Stimulated activated CD8-positive, alpha-beta memory T cell treated with anti-CD3 and anti-CD28 coated beads, Interleukin-2, amount 100 ng/mL, for 48 hours (primary cell): Measurements from ENCODE around the gene MST1R.

ENCODE experiments used
- DNase-seq, 2 donors: peaks; one replicate each; pipeline ENCODE4 v3.0.0-alpha.2; 2020; ENCODE audit warnings: low read depth in 2 of 2

The MST1R gene

DNA sequence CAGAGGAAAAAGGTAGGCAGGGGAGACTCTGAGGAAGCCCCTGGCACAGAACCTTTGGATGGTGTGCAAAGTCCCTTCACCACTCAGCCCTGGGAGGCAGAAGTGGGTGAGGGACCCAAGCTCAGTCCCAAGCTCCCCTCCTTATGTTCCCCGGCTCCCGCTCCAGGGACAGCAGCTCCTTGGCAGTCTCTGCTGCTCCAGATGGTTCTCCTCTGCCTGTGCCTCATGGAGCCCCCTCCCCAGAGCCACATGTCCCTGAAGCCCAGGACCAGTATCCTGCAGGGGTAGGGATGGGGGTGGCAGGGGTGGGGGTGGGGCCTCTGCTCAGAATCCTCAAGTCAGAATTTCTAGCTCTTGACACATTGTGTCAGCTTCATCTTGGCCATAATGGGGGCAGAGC is 26.0 kb downstream of the MST1R start:
- DNase-seq: no peak

DNA sequence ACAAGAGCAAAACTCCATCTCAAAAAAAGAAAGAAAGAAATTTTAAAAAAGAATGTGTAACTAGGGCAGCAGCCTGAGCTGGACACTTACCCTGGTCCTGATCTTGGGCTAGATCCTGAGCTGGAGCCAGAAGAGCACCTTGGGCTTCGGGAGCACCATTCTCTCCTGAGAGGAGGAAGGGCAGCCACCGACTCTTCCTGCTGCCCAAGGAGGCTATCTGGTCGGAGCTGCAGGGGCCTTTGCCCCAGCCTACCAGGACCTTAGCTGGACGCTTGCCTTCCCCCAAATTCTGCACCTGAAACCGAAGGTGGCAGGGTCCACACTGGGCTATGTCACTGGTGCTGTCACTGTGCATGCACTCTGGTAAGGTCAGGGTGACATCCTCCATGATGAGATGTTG is 27.1 kb downstream of the MST1R start:
- no peak for DNase-seq

DNA sequence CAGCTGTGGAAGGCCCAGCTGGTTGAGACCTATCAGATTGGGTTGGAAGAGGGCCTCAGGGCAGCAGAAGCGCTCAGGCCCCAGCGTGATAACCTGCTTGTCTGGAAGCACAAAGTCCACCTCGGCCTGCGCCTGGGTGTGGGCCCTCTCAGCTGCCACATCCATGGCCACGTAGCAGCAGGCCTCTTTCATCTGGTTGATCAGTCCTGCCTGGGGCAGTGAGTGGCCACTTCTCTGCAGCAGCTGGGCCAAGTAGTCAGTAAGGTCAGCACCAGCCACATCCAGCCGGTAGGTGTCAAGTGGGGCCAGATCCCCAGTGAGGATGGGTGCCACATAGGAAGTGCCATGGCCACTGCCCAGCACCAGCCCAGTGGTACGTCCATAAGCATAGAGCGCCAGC is 30.1 kb downstream of the MST1R start:
- no peak for DNase-seq

DNA sequence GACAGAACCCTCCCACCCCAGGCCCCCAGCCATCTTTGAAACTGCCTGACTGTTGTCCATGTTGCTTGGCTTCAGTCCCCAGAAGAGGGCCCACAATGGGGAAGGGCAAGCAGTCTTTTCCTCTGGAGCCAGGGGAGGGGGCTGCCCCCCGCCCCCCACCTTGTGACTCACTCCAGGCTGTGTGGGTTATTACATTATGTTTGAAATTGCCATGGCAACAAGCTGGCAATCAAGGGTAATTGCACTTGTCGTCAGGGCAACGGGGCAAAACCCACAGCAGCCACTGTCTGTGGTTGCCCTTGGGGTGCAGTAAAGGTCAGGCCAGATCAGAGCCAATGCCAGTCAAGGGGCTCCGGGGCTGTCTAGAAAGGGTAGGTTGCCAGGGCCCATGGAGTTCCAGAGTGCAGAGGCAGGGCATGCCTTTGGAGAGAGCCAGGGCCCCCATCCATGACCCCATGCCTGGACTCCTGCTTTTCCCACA is 30.8 kb downstream of the MST1R start:
- peak in 1 of 2 donors; percentile 31 for DNase-seq

DNA sequence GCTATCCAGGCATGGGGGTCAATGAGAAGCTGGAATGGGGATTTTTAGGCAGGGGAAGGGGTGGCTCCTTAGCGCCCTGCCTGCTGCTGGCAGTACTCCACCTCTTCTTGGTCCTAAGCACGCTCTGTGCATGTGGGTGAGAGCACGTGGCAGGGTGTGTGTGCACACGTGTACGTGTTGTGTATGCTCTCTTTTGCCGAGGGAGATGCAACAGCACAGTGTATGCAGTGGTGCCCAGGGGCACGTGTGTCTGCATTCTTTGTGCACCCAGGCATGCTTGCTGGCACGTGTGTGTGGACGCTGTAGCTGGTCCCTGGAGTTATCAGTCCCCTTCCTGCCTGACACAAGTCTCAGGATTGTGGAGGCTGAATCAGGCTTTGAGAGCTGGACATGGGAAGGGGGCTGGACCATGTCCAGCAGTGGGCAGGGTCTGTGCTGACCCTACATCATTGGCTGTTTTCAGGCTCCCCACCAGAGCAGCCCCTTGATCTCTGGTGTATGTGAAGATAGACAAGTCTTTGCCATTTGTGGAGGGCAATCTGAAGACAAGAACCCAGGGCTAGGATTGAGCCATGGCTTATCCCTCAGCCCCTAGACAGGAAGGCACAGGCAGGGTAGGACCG is 32.0 kb downstream of the MST1R start:
- DNase-seq: no peak

DNA sequence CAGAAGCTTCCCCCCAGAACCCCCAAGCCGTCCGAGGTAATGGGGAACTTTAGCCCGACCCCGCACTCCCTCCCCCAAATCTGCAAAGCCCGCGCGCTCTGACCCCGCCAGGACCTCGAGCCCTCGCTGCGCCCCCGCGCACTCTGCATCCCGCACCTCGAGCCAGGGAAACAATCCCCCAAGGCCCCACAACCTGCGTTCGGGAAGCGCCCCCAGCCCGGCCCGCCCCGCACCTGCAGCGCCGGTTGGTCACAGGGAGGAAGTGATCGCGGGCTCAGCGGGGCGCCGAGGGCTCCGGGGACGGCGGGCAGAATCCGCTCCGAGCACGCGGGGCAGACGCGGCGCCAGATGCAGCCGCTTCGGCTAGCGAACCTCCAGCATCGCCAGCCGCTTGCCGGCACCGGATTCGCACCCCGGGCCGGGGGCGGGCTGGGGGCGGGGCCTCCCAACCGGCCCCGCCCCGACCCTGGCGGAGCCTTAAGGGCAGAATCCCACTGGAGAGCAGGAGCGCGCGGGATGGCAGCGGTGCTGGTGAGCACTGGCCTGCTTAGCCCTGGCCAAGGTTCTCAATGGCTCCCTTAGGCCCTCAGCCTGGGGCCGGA is 34.0 kb downstream of the MST1R start, which contains the start of gene CAMKV:
CAMKV (minus strand) TSS at position 382 of the 602 bp plus-strand sequence. CDS start 7,518 bp downstream, outside the sequence.
- peak; percentile 12 to 14 for DNase-seq

DNA sequence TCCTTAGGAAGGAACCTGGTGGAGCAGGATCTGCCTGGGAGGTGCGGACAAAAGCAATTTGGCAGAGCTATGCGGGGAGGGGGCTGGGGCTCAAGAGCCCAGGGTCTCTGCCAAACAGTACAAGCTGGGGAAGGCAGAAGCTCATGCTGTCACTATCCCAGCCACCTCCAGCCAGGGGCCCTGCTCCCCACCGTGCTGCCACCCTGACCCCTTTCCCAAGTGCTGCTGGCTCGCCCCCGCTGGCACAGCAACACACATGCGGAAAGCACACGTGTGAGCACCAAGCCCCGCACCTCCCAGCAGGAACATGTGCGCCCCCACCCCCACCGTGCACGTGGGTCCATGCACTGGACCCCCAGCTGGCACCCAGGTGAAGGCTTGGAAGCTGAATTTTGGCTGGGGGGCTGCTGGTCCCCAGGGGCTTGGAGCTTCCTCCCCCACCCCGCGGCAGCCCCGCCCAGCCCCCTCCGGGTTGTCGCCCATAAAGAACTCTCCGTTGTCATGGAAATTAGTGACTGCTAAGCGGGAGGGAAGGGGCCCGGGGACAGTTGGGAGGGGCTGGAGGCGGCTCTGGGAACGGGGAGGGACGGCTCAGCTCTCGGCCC is 34.7 kb downstream of the MST1R start:
- no peak for DNase-seq

DNA sequence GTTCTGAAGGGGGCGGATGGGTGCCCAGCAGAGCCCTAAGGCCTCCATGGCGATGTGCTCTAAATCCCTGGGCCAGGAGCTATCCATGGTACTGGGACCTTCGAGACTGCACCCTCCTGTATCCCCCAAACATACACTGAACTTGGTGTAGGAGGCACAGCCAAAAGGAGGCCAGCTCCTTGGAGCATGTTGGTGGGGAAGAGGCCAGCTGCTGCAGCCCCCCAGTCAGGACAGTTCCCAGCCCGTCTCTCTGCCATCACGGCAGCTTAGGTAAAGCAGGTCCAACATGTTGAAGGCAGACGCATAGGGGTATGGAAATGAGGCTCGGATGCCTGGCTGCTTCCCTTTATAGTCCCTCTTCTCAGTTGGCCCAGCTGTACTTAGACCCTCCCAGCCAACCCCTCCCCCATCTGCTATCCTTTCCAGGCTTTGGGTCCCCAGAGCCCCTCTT is 35.8 kb downstream of the MST1R start:
- no peak for DNase-seq

DNA sequence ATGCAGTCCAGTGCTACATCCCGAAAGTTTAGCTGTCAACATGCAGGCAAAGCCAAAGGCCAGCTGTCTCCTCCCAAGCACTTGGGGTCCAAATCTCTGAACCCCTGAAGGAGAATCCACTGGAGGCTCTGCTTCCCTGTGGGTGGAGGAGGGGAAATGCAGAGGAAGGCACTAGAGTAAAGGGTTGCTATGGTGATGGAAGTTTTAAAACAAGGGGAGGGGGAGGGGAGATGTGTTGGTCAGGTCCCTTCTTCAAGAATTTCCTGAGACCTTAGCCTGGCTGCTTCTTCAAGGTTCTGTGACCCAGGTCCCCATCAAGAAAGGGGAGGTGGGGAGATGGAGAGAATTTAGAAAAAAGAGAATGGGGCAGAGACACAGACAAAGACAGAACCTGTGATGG is 36.3 kb downstream of the MST1R start:
- DNase-seq: no peak

DNA sequence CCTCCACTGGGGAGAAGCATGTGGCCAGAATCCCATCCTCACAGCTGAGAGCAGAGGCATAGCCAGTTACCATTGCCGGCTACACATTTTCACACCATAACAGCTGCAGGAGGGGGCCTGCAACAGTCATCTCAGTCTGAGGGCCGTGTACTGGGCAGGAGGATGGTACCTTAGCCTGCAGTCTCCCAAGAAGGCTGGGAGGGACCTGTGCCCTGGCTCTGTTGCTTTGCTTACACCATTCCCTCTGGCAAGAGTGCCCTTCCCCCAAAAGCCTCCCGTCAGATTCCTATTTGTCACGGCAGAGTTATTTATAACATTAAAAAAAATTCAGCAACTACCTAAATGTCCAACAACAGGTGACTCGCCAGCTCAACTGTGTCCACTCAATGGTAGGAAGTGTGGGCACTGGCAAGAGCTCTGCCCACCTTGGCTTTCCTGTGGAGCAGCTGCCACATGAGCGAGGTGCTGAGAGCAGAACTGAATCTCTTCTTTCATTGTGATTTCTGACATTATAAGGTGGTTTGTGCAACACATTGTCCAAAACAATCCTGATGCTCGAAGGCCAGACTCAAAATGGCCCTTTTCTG is 38.4 kb downstream of the MST1R start:
- no peak for DNase-seq

DNA sequence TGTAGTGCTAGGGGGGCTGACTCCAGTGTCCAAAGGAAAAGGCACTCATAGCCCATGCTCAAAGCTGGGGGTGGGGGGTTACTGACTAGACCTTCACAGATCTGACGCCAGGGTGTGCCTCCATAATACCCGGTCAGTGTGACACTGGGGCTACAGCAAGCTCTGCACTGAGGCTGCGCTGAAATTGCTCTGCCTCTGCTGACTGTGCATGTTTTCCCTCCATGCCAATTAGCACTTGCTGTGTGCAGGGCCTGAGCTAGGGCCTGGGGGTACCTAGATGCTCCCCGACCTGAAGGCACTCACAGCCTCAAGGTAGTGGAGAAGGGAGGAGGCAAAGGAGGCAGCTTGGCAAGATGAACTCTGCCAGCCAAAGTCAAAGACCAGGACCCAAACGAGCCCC is 39.2 kb downstream of the MST1R start:
- DNase-seq: no peak

DNA sequence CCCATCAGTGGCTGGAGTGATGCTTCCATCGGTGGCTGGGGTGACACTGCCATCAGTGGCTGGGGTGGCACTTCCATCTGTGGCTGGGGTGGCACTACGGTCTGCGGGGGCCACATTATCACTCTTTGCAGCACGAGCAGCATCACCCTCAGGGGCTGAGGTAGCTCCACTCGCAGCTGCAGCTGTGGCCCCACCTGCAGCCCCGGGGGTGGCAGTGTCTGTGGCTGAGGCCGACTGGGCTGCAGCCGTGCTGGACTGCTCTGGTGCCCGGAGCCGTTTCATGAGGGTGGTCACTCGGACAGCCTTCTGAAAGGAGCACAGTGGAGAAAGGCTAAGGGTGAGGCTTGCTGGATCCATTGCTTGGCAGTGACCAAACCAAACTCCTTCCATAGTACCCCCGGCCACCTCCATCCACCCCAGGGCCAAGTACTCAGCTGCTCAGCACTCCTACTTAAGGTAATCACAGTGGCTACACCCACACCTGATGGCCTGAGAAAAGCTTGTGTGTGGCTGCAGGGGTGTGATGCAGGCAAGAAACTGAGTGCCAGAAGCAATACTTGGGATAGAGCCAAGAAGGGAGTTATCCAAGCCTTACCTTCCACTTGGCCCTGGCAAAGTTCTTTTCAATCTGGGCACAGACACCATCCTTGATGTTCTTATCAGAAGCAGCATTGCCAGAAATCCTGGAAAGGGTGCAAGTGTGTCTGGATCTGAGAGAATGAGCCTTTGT is 43.9 kb downstream of the MST1R start:
- DNase-seq: no peak

DNA sequence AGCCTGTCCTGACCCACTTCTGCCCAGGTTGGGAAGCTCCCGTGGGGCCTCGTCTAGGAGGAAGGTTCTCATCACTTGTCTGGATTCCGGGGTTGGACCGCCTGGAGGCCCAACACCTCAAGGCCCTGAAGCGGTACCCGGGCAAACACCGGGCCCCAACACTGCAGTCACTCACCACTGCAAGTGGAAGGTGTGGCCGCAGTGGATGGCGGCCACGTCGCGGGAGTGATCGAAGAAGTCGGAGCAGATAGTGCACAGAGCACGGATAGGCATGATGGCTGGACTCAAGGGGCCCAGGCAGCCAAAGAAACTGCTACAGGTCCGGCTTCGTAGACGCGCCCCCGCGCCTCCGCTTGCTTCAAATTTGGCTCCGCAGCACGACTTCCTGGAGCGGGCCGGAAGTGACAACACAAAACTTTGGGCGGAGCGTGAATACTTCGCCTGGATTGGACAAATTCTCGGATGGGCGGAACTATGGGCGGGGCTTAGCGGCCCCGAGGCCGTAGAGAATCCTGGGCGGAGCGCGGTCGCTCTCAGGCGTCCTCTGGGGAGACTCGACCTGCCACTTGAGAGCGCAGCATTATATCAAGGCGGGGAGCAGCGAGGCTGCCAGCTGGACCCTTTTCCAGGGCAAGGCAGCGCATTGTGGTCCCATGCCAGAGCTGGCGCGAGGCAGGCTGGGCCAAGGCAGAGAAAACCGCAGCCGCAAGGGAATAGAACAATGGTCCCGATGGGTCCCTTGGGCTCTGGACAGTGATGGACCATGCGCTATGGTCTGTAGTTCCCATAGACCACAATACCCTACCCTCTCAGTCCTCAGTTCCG is 47.3 kb downstream of the MST1R start, which contains the start of gene TRAIP:
TRAIP (minus strand) TSS at position 384 of the 825 bp plus-strand sequence; CDS start at position 273, 111 bp downstream.
- peak; percentile 90 to 94 for DNase-seq

DNA sequence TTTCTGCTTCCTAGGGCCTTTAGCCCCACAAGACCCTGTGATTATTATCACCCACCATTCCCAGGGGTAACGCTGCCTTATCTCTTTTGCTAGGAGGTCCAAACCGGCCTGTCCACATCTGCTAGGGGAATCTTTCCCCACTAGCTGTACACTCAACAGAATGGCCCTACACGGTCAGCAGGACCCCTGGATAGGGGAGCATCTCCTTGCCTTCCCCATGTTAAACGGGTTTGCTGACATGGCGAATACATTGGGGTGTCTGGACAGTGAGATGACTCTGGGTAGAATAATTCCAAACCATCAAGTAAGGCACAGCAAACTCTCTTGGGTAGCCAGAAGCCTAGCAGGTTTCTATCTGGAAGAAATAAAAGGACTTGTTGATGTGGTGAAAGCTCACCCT is 48.0 kb downstream of the MST1R start:
- DNase-seq: no peak

DNA sequence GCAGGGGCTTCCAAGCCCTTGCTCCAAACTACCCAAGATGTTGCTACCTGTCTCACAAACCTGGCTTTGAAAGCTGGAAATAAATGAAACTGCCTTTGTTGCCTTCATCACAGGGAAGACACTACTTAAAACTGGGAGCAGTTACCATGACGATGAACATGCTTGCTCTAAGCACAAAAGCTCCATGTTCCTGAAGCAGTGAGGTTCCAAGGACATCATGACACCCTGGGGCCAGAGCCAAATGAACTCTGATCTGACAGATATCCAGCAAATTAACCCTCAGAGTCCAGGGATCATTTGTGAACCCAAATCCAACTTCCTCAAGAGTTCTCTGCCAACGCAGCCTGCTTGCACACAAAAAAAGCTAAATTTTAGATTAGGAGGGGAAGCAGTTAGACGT is 58.0 kb downstream of the MST1R start:
- DNase-seq: no peak

DNA sequence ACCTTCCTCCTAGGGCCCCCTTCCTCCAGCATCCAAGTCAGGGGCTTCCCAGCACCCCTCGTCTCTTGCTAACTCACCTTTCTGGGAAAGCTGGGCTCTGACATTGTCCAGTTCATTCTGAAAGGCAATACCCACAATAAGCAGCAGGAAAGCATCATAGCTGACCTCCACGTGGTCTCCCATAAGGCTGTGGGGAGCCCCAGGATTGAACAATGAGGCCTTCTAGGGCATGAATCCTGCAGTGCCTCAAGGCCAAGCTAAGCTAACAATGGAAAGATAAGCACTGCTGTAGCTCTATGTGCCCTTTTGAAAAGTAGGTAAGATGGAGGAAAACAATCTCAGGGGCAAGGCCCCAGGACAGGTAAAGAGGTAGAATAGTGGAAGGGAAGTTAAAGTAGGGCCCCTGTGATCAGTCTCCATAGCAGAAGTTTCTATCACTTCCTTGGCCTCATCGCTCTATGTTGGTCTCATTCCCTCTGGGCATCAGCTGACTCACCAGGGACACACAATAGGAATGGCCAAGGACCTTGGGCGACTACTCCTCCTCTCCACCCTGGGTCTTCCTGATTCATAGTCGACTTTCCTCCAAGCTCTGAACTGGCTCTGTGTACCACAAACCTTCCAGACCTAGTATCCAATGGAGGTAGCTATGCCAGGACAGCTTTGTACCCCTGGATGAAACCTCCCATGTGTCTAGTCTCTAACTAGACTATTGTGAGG is 59.0 kb downstream of the MST1R start:
- no peak for DNase-seq

DNA sequence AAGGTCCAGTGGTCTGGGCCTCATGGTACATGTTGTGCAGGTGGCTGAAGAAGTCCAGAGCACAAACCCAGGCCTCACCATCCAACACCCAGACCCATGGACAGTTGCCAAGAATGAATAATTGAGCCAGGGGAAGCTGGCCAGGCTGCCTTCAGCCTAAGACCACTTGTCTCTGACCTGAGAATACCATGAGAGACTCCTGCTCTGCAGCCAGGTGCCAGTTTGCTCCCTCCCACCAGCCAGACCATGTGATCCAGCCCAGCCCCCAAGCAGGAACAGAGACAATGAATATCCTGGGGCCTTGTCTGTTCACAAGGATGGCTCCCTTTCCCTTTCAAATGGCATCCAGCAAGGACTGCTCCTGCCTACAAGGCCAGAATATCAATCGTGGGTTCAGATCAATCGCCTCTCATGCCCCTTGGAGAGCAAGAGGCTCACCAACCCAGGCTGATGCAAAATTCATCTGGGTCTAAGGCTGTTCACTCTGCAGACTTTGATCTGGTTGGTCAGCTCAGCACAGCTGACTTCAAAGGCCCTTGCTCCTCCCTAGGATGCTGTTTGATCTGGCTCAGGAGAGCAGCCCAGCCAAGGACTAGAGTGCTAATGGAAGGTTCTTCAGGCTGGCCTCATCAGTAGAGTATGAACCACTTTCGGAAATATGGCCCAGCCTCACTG is 60.7 kb downstream of the MST1R start:
- no peak for DNase-seq

DNA sequence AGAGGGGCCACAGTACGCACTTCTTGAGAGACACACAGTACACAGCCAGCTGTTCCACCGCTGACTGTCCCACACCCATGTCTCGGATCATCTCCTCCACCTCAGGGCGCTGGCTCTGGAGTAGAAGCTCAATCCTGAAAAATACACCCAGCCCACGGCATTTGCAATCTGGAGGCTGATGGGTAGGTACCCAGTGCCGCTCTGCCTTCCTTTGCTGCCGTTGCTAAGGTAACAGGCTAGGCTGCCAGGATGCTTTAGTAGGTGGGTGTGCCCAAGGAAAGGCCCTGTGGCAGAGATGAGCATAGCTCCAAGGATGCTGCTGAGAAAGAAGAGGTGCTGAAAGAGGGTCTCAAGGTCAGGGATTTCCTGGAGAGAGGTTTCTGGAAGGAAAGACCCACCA is 61.9 kb downstream of the MST1R start:
- no peak for DNase-seq

DNA sequence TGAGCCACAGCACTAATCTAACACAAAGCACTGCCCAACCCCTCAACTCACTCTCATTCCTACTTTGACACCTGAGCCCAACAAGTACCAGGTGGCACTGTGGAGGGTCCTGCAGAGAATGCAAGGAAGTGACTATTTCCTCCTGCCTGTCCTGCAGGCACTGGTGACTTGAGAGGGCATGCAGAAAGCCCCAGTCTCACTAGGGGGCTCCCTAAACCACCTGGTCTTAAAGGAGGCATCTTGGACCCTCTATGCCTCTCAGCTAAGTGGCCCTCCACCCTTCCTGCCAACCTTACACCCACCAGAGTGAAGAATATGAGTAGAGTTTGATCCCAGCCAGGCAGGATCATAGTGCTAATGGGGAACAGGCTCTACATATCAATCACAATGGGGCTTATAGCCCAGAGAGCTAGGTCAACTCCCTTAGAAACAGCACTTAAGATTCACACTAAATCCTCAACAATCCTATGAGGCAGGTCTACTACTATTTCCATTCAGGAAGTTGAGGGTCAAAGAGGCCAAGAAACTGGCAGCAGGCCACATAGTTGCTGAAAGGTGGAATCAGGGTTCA is 62.5 kb downstream of the MST1R start:
- DNase-seq: peak in 1 of 2 donors; percentile 4
